Mesothelial cell of epicardium (in vitro differentiated cells): ENCODE data around the gene LMAN2. TPM values are rescaled to one million over a fixed set of nuclear protein-coding genes. Genes with fewer than 3 reads are reported as not detected.

Experiments used
- DNase-seq, 2 experiments: peaks; one replicate each; pipeline ENCODE4 v3.0.0; 2021; ENCODE audit warnings: low spot score in 2 of 2; ENCODE audit not compliant: unreplicated experiment in 2 of 2
- H3K27ac Mint-ChIP-seq: 2 replicates; pipeline ENCODE4 v1.8.0; 2021; ENCODE audit warnings: mixed read lengths
- H3K27me3 Mint-ChIP-seq: 2 replicates; pipeline ENCODE4 v1.8.0; 2021; ENCODE audit warnings: low read depth, mixed read lengths
- H3K36me3 Mint-ChIP-seq: 2 replicates; pipeline ENCODE4 v1.8.0; 2021; ENCODE audit warnings: mixed read lengths
- H3K4me1 Mint-ChIP-seq: 2 replicates; pipeline ENCODE4 v1.8.0; 2021; ENCODE audit warnings: mixed read lengths
- H3K4me3 Mint-ChIP-seq: 2 replicates; pipeline ENCODE4 v1.8.0; 2021; ENCODE audit warnings: mild to moderate bottlenecking, moderate library complexity, mixed read lengths
- H3K9me3 Mint-ChIP-seq: 2 replicates; pipeline ENCODE4 v1.8.0; 2021; ENCODE audit warnings: mixed read lengths
- total RNA-seq: library from RNA; stranded (reverse); gene quantifications from 3 replicates; pipeline ENCODE4 v1.2.1, GENCODE V29; 2021
- TF ChIP-seq, protein P1 (sequence below): fragments of 200-600 bp; sonication (generic); IDR thresholded peaks from one replicate; pipeline ENCODE4 v1.5.0; 2021; ENCODE audit warnings: antibody characterized with exemption; ENCODE audit not compliant: unreplicated experiment

Gene LMAN2
- total RNA-seq, 1 donor from 2014 or later: 85.4 TPM

DNA sequence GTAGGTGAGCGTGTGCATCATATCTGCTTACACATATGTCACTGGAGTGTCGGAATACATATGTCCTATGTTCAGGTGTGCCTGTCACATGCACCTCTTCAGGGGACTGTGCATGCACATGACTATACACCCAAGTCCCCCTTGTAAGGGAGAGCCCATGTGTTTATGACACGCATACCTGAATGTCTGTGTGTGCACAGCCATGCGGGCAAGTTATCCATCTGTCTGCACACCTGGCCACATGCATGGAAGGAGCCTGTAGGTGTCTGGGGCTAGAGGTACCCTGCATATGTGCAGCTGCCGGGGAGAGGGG is 5.6 kb upstream of the LMAN2 start:
- Mint-ChIP-seq H3K4me3 (no peak overlapping the region), H3K36me3 (no peaks in the 10 kb centered on the region), H3K9me3 (peaks cover 9% of the 10 kb centered on the region), H3K4me1 (peaks cover 2% of the 10 kb centered on the region), H3K27me3 (peaks cover 32% of the 10 kb centered on the region), H3K27ac (no peak overlapping the region)
- no peak for DNase-seq
- TF ChIP-seq, protein P1, sequence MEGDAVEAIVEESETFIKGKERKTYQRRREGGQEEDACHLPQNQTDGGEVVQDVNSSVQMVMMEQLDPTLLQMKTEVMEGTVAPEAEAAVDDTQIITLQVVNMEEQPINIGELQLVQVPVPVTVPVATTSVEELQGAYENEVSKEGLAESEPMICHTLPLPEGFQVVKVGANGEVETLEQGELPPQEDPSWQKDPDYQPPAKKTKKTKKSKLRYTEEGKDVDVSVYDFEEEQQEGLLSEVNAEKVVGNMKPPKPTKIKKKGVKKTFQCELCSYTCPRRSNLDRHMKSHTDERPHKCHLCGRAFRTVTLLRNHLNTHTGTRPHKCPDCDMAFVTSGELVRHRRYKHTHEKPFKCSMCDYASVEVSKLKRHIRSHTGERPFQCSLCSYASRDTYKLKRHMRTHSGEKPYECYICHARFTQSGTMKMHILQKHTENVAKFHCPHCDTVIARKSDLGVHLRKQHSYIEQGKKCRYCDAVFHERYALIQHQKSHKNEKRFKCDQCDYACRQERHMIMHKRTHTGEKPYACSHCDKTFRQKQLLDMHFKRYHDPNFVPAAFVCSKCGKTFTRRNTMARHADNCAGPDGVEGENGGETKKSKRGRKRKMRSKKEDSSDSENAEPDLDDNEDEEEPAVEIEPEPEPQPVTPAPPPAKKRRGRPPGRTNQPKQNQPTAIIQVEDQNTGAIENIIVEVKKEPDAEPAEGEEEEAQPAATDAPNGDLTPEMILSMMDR: no peak

DNA sequence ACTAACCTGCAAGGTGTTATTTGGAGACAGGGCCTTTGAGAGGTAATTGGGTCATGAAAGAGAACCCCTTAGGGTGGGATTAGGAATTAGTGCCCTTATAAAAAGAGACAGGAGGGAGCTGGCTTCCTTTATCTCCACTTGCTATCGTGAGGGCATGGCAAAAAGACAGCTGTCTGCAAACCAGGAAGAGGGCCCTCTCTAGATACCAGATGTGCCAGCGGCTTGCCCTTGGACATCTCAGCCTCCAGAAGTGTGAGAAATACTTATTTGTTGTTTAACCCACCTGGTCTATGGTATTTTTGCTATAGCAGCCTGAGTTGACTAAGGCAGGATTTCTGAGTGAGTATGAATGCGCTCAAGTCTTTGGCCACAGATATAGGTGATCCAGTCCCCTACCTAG is 5.3 kb upstream of the LMAN2 start:
- Mint-ChIP-seq H3K9me3 (peaks cover 9% of the 10 kb centered on the region), H3K4me3 (no peak overlapping the region), H3K27ac (no peak overlapping the region), H3K4me1 (peaks cover 4% of the 10 kb centered on the region), H3K27me3 (peaks cover 32% of the 10 kb centered on the region), H3K36me3 (no peaks in the 10 kb centered on the region)
- TF ChIP-seq, protein P1: no peak
- no peak for DNase-seq

DNA sequence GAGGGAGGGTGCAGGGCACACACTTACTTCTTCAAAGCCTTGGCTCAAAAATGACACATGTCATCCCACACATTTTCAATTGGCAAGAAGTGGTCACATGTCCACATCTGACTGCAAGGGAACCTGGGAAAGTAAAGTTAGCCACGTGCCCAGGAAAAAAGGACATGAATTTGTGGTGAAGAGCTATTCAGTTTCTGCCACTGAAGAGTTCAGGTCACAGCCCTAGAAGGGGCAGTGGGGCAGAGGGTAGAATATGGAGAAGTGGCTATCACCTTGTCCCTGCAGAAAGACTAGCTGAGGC is 4.3 kb upstream of the LMAN2 start:
- Mint-ChIP-seq H3K36me3 (no peaks in the 10 kb centered on the region), H3K4me3 (no peak overlapping the region), H3K27me3 (peaks cover 32% of the 10 kb centered on the region), H3K9me3 (peaks cover 9% of the 10 kb centered on the region), H3K4me1 (peaks cover 6% of the 10 kb centered on the region), H3K27ac (no peak overlapping the region)
- no peak for DNase-seq
- TF ChIP-seq, protein P1: no peak

DNA sequence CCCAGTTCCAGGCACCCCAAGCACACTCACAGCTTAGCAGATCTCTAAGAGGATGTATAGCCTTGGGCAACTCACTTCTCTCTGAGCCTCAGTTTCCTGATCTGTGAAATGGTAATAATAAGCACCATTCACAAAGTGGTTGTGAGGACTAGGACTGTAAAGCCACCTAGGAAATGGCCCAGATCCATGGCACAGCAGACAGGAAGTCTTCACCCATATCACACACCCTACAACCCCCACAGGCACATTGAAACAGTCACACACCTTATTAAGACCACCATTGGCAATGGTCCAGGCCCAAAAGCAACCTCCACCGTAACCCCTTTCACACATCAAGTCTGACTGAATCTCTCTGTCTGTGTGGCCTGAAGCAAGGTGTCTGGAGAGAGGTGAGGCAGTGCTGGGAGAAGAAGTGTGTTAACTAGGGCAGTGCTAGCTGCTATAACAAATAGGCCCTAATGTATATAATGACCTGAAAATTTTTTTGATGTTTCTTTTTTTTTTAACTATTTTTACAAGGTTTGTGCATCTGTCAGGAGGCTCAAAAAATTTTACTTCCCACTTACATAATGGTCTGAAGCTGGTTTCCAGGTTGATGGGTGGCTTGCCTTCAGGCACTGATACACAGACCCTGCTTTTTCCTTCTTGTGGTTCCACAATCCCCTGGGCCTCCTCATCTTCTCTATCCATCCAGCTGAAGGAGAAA is 3.8 kb upstream of the LMAN2 start:
- peaks cover 12% of the 10 kb centered on the region for H3K4me1 Mint-ChIP-seq
- no peak overlapping the region for H3K27ac Mint-ChIP-seq
- TF ChIP-seq, protein P1: no peak
- no peaks in the 10 kb centered on the region for H3K36me3 Mint-ChIP-seq
- H3K27me3 Mint-ChIP-seq: peaks cover 32% of the 10 kb centered on the region
- H3K9me3 Mint-ChIP-seq: peaks cover 9% of the 10 kb centered on the region
- DNase-seq: no peak
- no peak overlapping the region for H3K4me3 Mint-ChIP-seq

DNA sequence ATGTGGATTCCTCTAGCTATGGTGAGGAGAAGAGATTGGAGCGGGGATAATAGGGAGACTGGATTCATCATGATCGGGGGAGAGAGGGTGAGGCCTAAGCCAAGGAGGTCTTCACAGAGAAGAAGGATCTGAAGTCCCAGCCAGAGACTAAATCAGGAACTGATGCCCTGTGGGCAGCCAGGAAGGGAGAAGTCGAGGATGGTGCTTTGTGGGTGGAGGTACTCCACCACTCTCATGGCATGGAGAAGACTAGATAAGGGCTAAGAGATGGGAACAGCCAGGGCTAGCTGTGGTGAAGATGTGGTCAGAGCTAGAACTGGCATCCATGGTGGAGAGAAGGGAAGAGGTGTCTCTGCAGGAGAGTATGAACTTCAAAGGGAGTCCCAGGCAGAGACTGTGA is 3.2 kb upstream of the LMAN2 start:
- no peak for DNase-seq
- H3K36me3 Mint-ChIP-seq: no peaks in the 10 kb centered on the region
- no peak overlapping the region for H3K27ac Mint-ChIP-seq
- peaks cover 9% of the 10 kb centered on the region for H3K9me3 Mint-ChIP-seq
- peaks cover 17% of the 10 kb centered on the region for H3K4me1 Mint-ChIP-seq
- no peak overlapping the region for H3K4me3 Mint-ChIP-seq
- TF ChIP-seq, protein P1: no peak
- peaks cover 32% of the 10 kb centered on the region for H3K27me3 Mint-ChIP-seq

DNA sequence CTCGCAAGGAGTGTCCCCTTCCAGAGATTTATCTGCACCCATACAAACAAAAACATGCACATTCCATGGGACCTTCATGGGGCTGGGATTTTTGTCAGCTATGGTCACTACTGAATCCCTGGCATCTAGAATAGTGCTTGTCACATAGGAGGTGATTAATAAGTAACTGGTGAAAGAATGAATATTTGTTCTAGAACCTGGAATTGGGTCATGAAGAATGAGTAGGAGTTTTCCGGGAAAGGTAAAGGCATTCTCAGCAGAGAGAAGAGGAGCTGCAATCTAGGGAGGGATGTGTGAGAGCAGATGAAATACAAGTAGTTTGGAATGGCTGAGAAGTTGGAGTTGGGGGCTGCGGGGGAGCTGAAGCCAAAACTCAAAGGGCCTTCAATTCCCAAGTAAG is 2.8 kb upstream of the LMAN2 start:
- TF ChIP-seq, protein P1: no peak
- Mint-ChIP-seq H3K9me3 (peaks cover 9% of the 10 kb centered on the region), H3K4me1 (peaks cover 21% of the 10 kb centered on the region), H3K4me3 (no peak overlapping the region), H3K27ac (no peak overlapping the region), H3K36me3 (no peaks in the 10 kb centered on the region), H3K27me3 (peaks cover 32% of the 10 kb centered on the region)
- no peak for DNase-seq
